A673 (cell line): ENCODE results near the gene TMEFF2.

ENCODE experiments used
- EZH2 ChIP-seq: fragments of 200-600 bp; sonication (generic); IDR thresholded peaks from 2 replicates; pipeline ENCODE4 v1.6.1; 2017; ENCODE audit warnings: borderline replicate concordance, low read depth, mild to moderate bottlenecking, mixed read lengths, antibody characterized with exemption, low read length; ENCODE audit not compliant: poor library complexity, severe bottlenecking
- TF ChIP-seq, protein P1 (sequence below): fragments of 300-800, 200-600 bp; sonication (generic); conservative IDR thresholded peaks from 2 replicates; pipeline ENCODE4 v1.5.1; 2017; ENCODE audit warnings: low read depth, mild to moderate bottlenecking, antibody characterized with exemption, low read length, moderate library complexity, mixed read lengths

- TF ChIP-seq, protein P1, sequence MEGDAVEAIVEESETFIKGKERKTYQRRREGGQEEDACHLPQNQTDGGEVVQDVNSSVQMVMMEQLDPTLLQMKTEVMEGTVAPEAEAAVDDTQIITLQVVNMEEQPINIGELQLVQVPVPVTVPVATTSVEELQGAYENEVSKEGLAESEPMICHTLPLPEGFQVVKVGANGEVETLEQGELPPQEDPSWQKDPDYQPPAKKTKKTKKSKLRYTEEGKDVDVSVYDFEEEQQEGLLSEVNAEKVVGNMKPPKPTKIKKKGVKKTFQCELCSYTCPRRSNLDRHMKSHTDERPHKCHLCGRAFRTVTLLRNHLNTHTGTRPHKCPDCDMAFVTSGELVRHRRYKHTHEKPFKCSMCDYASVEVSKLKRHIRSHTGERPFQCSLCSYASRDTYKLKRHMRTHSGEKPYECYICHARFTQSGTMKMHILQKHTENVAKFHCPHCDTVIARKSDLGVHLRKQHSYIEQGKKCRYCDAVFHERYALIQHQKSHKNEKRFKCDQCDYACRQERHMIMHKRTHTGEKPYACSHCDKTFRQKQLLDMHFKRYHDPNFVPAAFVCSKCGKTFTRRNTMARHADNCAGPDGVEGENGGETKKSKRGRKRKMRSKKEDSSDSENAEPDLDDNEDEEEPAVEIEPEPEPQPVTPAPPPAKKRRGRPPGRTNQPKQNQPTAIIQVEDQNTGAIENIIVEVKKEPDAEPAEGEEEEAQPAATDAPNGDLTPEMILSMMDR, result no peak
- TF ChIP-seq EZH2, result no peak
These were observed 122.0 kb downstream of the TMEFF2 start for GRCh38 chr2:192072778-192073177.
